OCI-LY7 (cell line): ENCODE measurements around the gene CASQ2.

Experiments
- CTCF ChIP-seq: fragments of 200-600 bp; sonication (generic); conservative IDR thresholded peaks from 2 replicates; pipeline ENCODE4 v1.5.1; 2014; ENCODE audit warnings: mild to moderate bottlenecking, antibody characterized with exemption, low read length, moderate library complexity, mixed read lengths
- EZH2phosphoT487 ChIP-seq: fragments of 200-600 bp; sonication (generic); IDR thresholded peaks from 2 replicates; pipeline ENCODE4 v1.6.1; 2018; ENCODE audit warnings: low read depth, borderline replicate concordance, mild to moderate bottlenecking, mixed run types, antibody characterized with exemption, low read length, moderate library complexity, mixed read lengths

GRCh38 chr1:115687744-115688143 lies 80.8 kb downstream of the CASQ2 start:
- no peak for TF ChIP-seq CTCF
- no peak for TF ChIP-seq EZH2phosphoT487
